GM18868 (cell line): ENCODE measurements around the gene RASA3.
"Not testable (repeated sequence)": the region's sequence is repeated elsewhere in the genome, so short reads cannot be mapped to it uniquely, and the experiment has no call there.

Source experiments
- ATAC-seq: cut with Tn5 transposase; IDR thresholded peaks from one replicate; pipeline ENCODE4 v1.9.1; 2021; ENCODE audit warnings: mild to moderate bottlenecking, moderate library complexity; ENCODE audit not compliant: unreplicated experiment

Gene RASA3

DNA sequence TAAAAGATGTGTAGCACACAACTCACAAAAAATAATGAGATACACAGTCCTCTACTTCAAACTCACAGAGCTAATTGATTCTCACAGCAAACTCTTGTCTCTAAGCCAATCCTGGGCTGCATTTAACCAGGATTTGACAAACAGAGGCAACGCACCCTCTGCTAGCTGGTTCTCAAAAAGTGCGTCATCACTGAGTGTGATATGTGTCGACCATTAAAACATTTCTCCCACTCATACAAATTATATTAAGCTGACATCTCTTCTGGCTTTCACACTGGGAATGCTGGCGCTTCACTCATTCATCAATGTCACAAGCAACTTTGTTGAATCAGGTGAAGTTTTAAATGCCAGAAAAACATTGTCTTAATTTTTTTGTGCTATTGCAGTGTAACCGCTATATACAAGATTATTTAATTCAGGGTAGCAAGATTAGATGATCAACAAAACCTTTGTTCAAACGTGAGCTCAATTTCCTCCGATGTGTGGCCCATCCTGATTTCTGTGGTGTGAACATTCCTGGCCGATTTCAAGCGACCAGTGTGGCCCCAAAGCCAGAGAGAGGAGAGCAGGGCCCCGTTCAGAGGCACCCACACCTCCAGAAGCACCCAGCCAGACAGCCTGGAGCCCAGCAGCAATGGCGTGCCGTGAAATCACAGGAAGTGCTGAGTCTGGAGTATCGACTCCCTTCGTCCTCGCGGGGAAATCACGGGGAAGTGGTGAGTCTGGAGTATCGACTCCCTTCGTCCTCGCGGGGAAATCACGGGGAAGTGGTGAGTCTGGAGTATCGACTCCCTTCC is 49.4 kb downstream of the RASA3 start:
- ATAC-seq: no peak

DNA sequence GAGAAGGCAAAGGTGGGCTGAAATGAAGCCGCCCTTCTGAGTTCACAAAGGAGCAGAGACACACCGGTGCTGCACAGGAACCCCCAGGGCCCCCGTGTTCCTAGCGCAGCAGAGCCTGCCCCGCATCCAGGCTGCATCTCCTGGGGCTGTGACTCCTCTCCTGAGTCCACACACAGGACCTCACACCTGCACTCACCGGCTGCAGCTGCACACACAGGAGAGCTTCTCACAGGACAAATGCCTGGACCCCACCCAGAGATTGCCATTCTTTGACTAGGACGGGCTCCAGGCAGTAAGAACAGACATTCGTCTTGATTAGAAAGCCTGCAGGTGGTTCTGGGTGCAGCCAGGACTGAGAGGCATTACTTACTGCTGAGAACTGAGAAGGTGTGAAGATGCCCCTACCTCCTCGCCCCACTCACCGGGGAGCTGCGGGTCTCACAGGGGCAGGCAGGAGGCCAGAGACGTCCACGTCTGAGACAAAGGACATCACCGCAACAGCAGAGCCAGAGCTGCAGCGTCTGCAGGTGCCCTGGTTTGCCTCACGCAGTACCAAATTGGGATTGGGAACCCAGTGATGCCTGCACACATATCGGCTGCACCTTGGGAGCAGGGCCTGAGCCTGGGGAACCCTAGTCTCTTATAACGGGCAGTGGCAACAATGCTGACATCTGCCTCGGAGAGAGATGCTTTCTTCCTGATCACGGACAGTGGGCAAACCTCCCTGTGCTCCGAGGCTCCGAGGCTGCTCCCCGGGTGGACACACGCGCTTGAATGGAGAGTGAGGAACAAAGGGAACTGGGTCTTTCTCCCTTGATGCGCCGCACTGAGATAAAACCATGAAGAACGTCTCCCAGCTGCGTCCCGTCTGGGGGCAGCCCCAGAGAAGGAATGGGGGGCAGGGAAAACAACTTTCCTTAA is 50.4 kb downstream of the RASA3 start:
- ATAC-seq: no peak

DNA sequence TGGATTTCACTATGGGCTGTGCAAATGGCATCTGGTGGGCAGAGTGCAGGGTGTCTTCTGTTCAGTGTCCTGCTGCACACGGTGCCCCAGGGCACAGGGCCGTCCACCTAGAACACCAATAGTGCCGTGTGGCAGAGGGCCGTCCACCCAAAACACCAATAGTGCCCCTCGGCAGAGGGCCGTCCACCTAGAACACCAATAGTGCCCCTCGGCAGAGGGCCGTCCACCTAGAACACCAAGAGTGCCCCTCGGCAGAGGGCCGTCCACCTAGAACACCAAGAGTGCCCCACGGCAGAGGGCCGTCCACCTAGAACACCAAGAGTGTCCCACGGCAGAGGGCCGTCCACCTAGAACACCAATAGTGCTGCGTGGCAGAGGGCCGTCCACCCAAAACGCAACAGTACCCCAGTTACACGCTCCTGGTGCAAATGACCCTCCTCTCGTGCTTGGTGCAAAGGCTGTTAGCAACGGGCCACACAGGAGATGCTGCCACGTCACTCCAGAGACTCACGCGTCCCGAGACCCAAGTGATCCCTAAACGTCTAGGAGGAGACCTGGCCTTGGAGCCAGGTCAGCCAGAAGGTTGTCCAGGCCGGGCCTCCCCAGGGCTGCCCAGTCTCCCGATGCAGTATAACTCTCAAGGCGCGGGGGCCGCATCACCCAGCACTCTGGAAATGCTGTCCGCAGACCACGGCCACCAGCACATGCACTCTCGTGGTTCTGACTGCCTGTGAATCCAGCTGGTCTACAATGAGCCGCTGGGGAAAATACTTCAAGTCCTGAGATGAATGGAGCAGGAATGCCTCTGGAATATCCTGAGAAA is 51.5 kb downstream of the RASA3 start:
- no peak for ATAC-seq

GRCh38 chr13:114079601-114080536 is 52.6 kb downstream of the RASA3 start:
- ATAC-seq: no peak

DNA sequence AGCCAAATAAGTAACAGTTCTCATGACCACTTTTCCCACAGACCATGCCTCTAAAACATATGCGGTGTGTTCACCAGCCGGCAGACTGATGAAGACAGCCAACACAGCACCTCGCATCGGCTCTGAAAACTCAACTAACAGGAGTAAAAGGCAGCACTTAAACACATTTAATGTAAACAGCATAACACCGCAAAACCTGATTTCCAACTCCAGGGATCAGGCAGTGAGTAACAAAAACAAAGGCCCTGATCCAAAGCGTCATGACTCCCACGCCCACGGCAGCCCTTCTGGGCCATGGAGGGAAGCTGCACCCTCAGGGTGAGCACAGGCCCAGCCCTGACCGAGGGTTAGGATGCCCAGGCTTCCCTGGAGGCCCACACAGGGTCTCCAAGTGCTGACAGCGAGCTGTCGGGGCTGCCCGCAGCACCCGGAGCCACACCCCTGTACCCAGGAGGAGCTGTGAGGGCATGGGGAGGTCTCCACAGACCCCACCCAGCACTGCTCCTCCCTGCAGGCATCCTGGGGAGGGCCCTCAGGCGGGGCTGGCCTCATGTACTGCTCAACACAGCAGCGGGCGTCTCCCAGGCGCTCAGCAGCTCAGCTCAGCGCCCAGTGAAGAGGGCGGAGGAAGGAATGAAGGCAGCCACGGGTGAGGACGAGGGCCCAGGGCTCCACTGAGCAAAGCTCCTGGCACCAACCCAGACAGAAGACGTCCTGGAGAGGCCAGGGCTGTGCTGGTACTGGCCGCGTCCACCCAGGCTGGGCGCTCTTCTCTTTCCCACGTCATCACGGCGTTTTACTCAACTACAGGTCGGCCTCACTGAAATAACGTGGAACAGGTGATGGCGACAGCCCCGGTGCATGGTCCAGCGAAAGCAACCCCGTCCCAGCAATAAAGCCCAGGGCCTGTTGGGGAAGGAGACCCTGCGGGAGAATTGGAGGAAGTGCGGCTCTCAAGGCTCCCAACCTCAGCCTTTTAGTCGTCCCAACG is 53.7 kb downstream of the RASA3 start:
- no peak for ATAC-seq

DNA sequence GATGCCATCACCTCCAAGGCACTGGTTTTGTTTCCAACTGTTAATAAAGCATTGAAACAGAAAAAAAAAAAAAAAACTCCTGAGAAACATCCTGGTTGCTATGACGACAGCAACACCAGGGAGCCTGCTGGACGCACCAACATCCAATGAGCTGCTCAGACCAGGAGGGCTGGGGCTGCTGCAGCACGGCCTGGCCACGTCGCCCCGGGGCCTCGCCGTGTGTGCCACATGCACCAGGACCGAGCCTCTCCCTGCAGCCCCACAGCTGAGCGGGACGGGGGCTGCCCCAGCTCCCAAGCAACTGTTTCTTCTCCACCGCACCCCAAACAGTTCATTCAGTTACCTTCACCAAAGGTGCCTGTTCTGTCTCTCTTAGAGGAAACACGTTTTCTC is 54.5 kb downstream of the RASA3 start:
- ATAC-seq: no peak

GRCh38 chr13:114077099-114077932 is 55.1 kb downstream of the RASA3 start:
- no peak for ATAC-seq

DNA sequence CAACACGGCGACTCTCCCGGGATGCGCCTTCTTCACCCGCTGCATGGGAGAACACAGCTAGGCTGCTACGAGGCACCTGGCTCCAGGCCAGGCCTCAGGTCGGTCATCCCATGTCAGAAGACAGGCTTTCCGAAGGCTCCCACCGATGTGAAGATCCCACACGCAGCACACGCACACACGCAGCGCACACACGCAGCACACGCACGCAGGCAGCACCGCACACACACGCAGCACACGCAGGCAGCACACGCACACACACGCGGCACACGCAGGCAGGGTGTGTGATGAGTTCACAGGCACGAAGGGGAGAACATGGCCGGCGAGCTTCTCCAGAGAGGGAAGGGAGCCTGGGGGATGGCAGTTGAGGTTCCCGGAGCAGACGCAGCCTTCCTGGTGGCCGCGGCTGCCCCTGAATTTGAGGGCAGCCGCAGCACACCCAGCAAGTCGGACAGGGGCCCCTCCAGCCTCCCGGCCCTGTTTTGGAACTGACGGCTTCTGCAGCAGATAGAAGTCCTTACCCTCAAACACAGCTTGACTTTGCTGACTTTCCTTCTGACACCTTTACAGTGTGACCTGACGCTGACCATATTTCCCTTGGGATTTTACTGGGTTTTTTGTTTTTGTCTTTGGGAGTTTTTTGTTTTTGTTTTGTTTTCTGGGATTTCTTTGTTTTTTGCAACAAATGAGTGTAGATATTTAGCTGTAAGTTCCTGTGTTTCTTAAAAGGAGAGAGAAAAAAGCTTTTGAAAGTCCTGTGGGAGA is 55.9 kb downstream of the RASA3 start:
- ATAC-seq: no peak

- not testable (repeated sequence) for ATAC-seq
Measured at GRCh38 chr13:114075811-114076210, 56.6 kb downstream of the RASA3 start.

DNA sequence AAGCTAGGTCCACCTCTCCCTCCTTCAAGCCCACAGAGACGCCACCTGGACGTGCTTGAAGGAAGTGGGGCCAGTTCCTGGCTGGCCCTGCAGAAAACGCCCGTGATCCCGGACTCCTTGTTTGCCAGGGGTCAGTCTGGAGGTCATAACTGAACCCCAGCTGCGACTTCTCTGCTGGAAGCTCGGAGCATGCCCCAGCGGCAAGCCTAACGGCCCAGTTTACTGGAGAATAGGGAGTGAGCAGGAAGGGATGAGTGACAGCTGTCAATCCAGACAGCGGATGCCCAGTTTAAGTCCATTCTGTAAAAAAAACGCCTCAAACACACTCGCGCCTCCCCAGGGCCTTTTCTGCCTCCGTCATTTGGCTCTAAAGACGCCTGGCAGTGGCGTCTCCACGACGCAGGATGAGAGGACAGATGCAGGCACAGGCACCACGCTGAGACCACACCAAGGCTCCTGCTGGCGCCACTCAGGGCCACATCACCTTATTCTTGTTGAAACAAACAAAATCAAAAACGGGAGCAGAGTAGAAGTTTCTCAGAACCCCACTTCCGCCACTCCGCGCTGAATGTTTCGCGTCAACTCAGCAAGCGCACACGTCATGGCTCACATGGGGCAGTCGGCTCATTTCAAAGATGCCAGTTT is 57.6 kb downstream of the RASA3 start:
- no peak for ATAC-seq

DNA sequence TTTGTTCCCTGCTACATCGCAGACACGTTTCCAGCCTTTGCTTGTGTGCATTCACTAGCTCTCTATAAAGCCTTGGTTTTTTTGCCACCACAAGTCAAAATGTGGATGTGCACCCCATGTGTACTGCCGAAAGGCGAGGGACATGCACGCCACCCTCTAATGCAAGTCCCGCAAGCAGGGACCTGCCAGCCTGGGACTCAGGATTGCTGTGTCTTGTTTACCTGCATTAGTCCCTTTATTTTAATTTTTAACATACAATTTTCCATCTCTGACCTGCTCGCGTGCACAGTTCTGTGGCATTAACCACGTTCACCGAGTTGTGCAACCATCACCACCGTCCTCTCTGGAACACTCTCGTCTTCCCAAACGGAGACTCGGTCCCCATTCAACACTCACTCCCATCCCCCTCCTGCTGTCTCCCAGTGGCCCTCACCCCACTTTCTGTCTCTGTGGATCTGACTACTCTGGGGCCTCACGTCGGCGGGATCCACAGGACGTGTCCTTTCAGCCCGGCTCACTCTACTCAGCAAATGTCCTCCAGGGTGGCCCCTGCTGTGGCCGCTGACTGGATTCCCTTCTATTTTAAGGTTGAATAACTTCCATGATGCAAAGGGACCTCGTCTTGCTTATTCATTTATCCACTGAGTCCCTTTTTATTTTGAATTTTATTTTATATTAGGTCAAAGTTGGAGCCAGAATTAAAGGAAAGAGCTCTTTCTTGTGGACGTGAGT is 58.4 kb downstream of the RASA3 start:
- no peak for ATAC-seq

GRCh38 chr13:114072421-114072820 is 60.0 kb downstream of the RASA3 start:
- no peak for ATAC-seq

- no peak for ATAC-seq
Measured at GRCh38 chr13:114071991-114072390, 60.4 kb downstream of the RASA3 start.

- no peak for ATAC-seq
Measured at GRCh38 chr13:114071410-114071809, 61.0 kb downstream of the RASA3 start.

DNA sequence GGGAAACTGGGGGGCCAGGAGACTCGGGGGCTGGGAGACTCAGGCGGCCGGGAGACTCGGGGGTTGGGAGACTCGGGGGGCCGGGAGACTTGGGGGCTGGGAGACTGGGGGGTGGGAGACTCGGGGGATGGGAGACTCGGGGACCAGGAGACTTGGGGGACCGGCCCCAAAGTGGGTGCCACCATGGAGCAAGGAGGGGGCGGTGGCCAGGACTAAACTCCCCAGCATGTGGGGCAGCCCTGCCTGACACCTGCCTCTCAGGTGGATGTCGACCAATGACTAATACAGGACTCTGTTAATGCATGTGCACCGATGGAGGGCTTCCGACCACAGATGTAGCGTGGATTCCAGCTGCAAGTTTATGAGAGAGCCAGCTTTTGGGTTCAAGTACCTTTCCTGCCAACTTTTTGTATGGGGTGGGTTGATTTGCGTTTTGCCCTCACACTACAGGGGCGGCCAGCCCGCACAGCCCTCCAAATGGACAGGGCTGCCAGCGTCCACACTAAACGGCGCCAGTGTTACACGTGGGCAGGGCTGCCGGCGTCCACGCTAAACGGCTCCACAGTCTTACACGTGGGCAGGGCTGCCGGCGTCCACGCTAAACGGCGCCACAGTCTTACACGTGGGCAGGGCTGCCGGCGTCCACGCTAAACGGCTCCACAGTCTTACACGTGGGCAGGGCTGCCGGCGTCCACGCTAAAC is 62.2 kb downstream of the RASA3 start:
- ATAC-seq: no peak
